Endothelial cell of umbilical vein (primary cell): Measurements from ENCODE around the gene OR10A2. TPM values are rescaled to one million over a fixed set of nuclear protein-coding genes. Genes with fewer than 3 reads are reported as not detected.
"Not testable (repeated sequence)": the region's sequence is repeated elsewhere in the genome, so short reads cannot be mapped to it uniquely, and the experiment has no call there.

Experiments
- BruUV-seq: library from RNA; stranded (reverse); fragments of 400-500 nt; replicated peaks from 2 replicates; lab custom pipeline; 2021; lab: Mats Ljungman, UMichigan
- CTCF ChIA-PET: fragments of 300-600, 350-600 bp; sonication (Branson Sonifier 250); formaldehyde crosslinking; loops from one replicate; lab custom pipeline; 2021; ENCODE audit warnings: antibody characterized with exemption, inconsistent platforms; lab: Charles Lee
- POLR2A ChIA-PET: fragments of 300-600, 350-600 bp; sonication (Branson Sonifier 250); formaldehyde crosslinking; loops from one replicate; lab custom pipeline; 2021; ENCODE audit warnings: antibody characterized with exemption, inconsistent platforms; lab: Charles Lee
- DNase-seq: peaks from one replicate; pipeline ENCODE4 v3.0.0-alpha.2; 2011; ENCODE audit warnings: low read depth, low spot score
- FAIRE-seq: peaks from 2 replicates; lab custom pipeline; 2011; peaks lifted over from hg19 to GRCh38; lab: Jason Lieb, UNC
- H2AFZ ChIP-seq: 2 replicates; pipeline ENCODE4 v1.6.0; 2012; ENCODE audit warnings: low read depth, low read length, control low read depth, inconsistent platforms
- H3K27ac ChIP-seq: 2 replicates; pipeline ENCODE4 v1.5.1; 2011; ENCODE audit warnings: low read depth, mild to moderate bottlenecking, control low read depth, low read length, moderate library complexity; ENCODE audit not compliant: insufficient read depth
- H3K27me3 ChIP-seq, 2 experiments: 2 replicates each; pipeline versions ENCODE4 v1.6.0 to v1.6.1; 2011; ENCODE audit warnings: low read length in 2 of 2, mixed read lengths in 1 of 2; ENCODE audit not compliant: control insufficient read depth in 2 of 2, insufficient read depth in 2 of 2
- H3K36me3 ChIP-seq, 2 experiments: 2 replicates in 1 of 2; 3 replicates in 1 of 2; pipeline ENCODE4 v1.5.1; 2011; ENCODE audit warnings: low read length in 2 of 2, mild to moderate bottlenecking in 1 of 2, moderate library complexity in 1 of 2; ENCODE audit not compliant: control insufficient read depth in 2 of 2, insufficient read depth in 2 of 2; ENCODE audit errors: extremely low read depth in 1 of 2
- H3K4me1 ChIP-seq: 3 replicates; pipeline ENCODE4 v1.5.1; 2011; ENCODE audit warnings: mild to moderate bottlenecking, low read length; ENCODE audit not compliant: control insufficient read depth, insufficient read depth; ENCODE audit errors: extremely low read depth
- H3K4me2 ChIP-seq: 2 replicates; pipeline ENCODE4 v1.6.1; 2011; ENCODE audit warnings: low read length, control low read depth, mixed read lengths; ENCODE audit not compliant: insufficient read depth
- H3K4me3 ChIP-seq, 3 experiments: fragments of 200-600 bp in 1 of 3; sonication (generic), shearing (Covaris generic) in 1 of 3; replicated peaks in 1 of 3; 2 replicates each; pipeline ENCODE4 v1.5.1; 2011 to 2016; ENCODE audit warnings: control low read depth in 3 of 3, low read length in 3 of 3, mild to moderate bottlenecking in 2 of 3, inconsistent platforms in 1 of 3, low read depth in 1 of 3, moderate library complexity in 1 of 3; ENCODE audit not compliant: insufficient read depth in 1 of 3
- H3K79me2 ChIP-seq: 2 replicates; pipeline ENCODE4 v1.6.0; 2012; ENCODE audit warnings: low read length, inconsistent platforms; ENCODE audit not compliant: control insufficient read depth, insufficient read depth
- H3K9ac ChIP-seq: replicated peaks from 2 replicates; pipeline ENCODE3; 2011; ENCODE audit warnings: low read length, control low read depth; ENCODE audit not compliant: insufficient read depth; ENCODE audit errors: extremely low read depth
- H3K9me1 ChIP-seq: replicated peaks from 3 replicates; pipeline ENCODE4 v1.6.0; 2011; ENCODE audit warnings: mild to moderate bottlenecking, low read length; ENCODE audit not compliant: control insufficient read depth, insufficient read depth; ENCODE audit errors: extremely low read depth
- H3K9me3 ChIP-seq: replicated peaks from 2 replicates; pipeline ENCODE4 v1.5.1; 2012; ENCODE audit warnings: low read length, inconsistent platforms; ENCODE audit not compliant: control insufficient read depth, insufficient read depth
- H4K20me1 ChIP-seq: replicated peaks from 2 replicates; pipeline ENCODE3; 2011; ENCODE audit warnings: mild to moderate bottlenecking, low read length; ENCODE audit not compliant: control insufficient read depth, insufficient read depth; ENCODE audit errors: extremely low read depth
- EZH2 ChIP-seq: IDR thresholded peaks from 2 replicates; pipeline ENCODE4 v1.6.1; 2012; ENCODE audit warnings: borderline replicate concordance, low read depth, mild to moderate bottlenecking, moderate library complexity, low read length, inconsistent platforms; ENCODE audit not compliant: severe bottlenecking
- FOS ChIP-seq: IDR thresholded peaks from 2 replicates; pipeline ENCODE4 v1.6.1; 2011; ENCODE audit warnings: mild to moderate bottlenecking, low read length, moderate library complexity, borderline replicate concordance; ENCODE audit not compliant: insufficient read depth
- GATA2 ChIP-seq: IDR thresholded peaks from 2 replicates; pipeline ENCODE4 v1.7.0; 2011; ENCODE audit warnings: low read depth, mild to moderate bottlenecking, moderate library complexity, mixed read lengths, low read length; ENCODE audit not compliant: insufficient read length, insufficient read depth
- JUN ChIP-seq: IDR thresholded peaks from 2 replicates; pipeline ENCODE4 v1.6.1; 2011; ENCODE audit warnings: borderline replicate concordance, low read depth; ENCODE audit not compliant: insufficient read length, insufficient read depth
- MAX ChIP-seq: IDR thresholded peaks from 2 replicates; pipeline ENCODE4 v1.6.1; 2011; ENCODE audit not compliant: insufficient read depth, insufficient read length
- MYC ChIP-seq: IDR thresholded peaks from one replicate; pipeline ENCODE4 v1.6.1; 2011; ENCODE audit warnings: mild to moderate bottlenecking, low read depth, low read length
- POLR2A ChIP-seq: IDR thresholded peaks from 2 replicates; pipeline ENCODE4 v1.6.1; 2012; ENCODE audit warnings: low read depth, mild to moderate bottlenecking, control low read depth, low read length
- POLR2AphosphoS5 ChIP-seq: IDR thresholded peaks from 2 replicates; pipeline ENCODE4 v1.6.1; 2012; ENCODE audit warnings: low read depth, mild to moderate bottlenecking, control low read depth, low read length, moderate library complexity; ENCODE audit not compliant: insufficient read depth
- dilution Hi-C: fragments of 300-500 bp; cut with MboI; formaldehyde crosslinking; loops from one replicate; pipeline ENCODE4 v1.15.0; 2019; ENCODE audit warnings: low sequenced_read_pairs; ENCODE audit not compliant: extremely low pct_ligation_motif_present
- intact Hi-C: fragments of 100-400 bp; cut with micrococcal nuclease; formaldehyde crosslinking; loops from one replicate; pipeline ENCODE4 v1.10.0; 2022
- polyA plus RNA-seq, 4 experiments: library from polyadenylated mRNA; depleted of rRNA in 3 of 4; stranded (reverse) in 3 of 4; unstranded in 1 of 4; fragments of >200 nt; gene quantifications; 2 replicates each; pipeline versions ENCODE4 v1.2.1 to v1.2.3, GENCODE V29; 2011 to 2012; ENCODE audit warnings: missing spikeins in 1 of 4
- total RNA-seq: library from RNA; stranded (reverse); gene quantifications from 2 replicates; pipeline ENCODE4 v1.2.3, GENCODE V29; 2021
- TF ChIP-seq, protein P1 (sequence below), 2 donors: IDR thresholded peaks; 1 replicate in 1 of 2; 2 replicates in 1 of 2; pipeline ENCODE4 v1.5.1; 2011; ENCODE audit warnings: low read length in 2 of 2, mild to moderate bottlenecking in 2 of 2, moderate library complexity in 2 of 2, control low read depth in 1 of 2, inconsistent platforms in 1 of 2, low read depth in 1 of 2; ENCODE audit not compliant: insufficient read depth in 1 of 2; ENCODE audit errors: extremely low read depth in 1 of 2

The OR10A2 gene
- total and polyA plus RNA-seq, 2 donors (not counting 3 experiments of a cell fraction or from before 2014, with no cell fraction given), result not detected

GRCh38 chr11:6900327-6900999 lies 37.6 kb downstream of the OR10A2 start:
- ChIA-PET POLR2A (no interaction called here), CTCF (interaction anchor here (1.4 to 1.8 kb wide), 2 partner anchors 26 to 378 kb away, joined by 4 to 6 read pairs; partner anchors contain the start of gene ZNF215)
- H3K27ac ChIP-seq, result no peak overlapping the region
- H4K20me1 ChIP-seq, result no peaks in the 10 kb centered on the region
- H3K27me3 ChIP-seq, result no peaks in the 10 kb centered on the region
- no TSS peak for BruUV-seq
- TF ChIP-seq MAX (no peak), FOS (no peak), POLR2AphosphoS5 (no peak), EZH2 (no peak), POLR2A (no peak), JUN (no peak), MYC (no peak), GATA2 (no peak)
- TF ChIP-seq, protein P1, sequence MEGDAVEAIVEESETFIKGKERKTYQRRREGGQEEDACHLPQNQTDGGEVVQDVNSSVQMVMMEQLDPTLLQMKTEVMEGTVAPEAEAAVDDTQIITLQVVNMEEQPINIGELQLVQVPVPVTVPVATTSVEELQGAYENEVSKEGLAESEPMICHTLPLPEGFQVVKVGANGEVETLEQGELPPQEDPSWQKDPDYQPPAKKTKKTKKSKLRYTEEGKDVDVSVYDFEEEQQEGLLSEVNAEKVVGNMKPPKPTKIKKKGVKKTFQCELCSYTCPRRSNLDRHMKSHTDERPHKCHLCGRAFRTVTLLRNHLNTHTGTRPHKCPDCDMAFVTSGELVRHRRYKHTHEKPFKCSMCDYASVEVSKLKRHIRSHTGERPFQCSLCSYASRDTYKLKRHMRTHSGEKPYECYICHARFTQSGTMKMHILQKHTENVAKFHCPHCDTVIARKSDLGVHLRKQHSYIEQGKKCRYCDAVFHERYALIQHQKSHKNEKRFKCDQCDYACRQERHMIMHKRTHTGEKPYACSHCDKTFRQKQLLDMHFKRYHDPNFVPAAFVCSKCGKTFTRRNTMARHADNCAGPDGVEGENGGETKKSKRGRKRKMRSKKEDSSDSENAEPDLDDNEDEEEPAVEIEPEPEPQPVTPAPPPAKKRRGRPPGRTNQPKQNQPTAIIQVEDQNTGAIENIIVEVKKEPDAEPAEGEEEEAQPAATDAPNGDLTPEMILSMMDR (IDR thresholded peaks at IDR 0.05; ENCODE audit: extremely low read depth in 1 of 2, insufficient read depth in 1 of 2, low read depth in 1 of 2, low read length in 2 of 2), result no peak
- FAIRE-seq (no peak), DNase-seq (no peak)
- H2AFZ ChIP-seq, result no peak overlapping the region
- no peak overlapping the region for H3K4me3 ChIP-seq
- H3K4me2 ChIP-seq, result no peak overlapping the region
- intact Hi-C loops (no loop called here), dilution Hi-C loops (no loop called here)
- H3K9me3 ChIP-seq, result no peaks in the 10 kb centered on the region
- H3K9me1 ChIP-seq, result no peaks in the 10 kb centered on the region
- no peaks in the 10 kb centered on the region for H3K36me3 ChIP-seq
- H3K79me2 ChIP-seq, result no peaks in the 10 kb centered on the region
- H3K4me1 ChIP-seq, result no peaks in the 10 kb centered on the region
- H3K9ac ChIP-seq, result no peak overlapping the region

- H3K4me3 ChIP-seq, H3K79me2 ChIP-seq, BruUV-seq, FAIRE-seq, H3K4me1 ChIP-seq, H3K36me3 ChIP-seq, POLR2A ChIA-PET, H3K9me1 ChIP-seq, H3K9ac ChIP-seq, CTCF ChIA-PET, H3K4me2 ChIP-seq, H3K27me3 ChIP-seq, dilution Hi-C loops, H3K27ac ChIP-seq, H2AFZ ChIP-seq, H4K20me1 ChIP-seq, H3K9me3 ChIP-seq, intact Hi-C loops, DNase-seq: not testable (repeated sequence)
Observed at GRCh38 chr11:6904804-6905203, 41.9 kb downstream of the OR10A2 start.
